ENCODE results near the gene UPB1. TPM values are rescaled to one million over a fixed set of nuclear protein-coding genes. Genes with fewer than 3 reads are reported as not detected.

Gene UPB1
- total RNA-seq, 1 donor from 2014 or later = 0.83 TPM

DNA sequence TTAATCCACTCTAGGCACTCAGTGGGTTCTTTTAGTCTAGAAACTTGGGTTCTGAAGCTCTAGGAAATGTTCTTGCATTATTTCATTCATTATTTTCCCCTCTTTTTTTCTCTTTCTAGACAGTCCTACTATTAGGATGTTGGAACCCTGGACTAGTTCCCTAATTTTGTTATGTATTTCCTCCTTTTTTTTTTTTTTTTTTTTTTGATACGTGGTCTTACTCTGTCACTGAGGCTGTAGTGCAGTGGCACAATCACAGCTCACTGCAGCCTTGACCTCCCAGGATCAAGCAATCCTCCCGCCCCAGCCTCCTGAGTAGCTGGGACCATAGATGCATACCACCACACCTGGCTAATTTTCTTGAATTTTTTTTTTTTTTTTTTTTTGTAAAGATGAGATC is 9.4 kb downstream of the UPB1 start:
- DNase-seq (ENCODE audit: low spot score) = no peak

GRCh38 chr22:24504956-24505736 is 10.0 kb downstream of the UPB1 start:
- DNase-seq (ENCODE audit: low spot score) = no peak

DNA sequence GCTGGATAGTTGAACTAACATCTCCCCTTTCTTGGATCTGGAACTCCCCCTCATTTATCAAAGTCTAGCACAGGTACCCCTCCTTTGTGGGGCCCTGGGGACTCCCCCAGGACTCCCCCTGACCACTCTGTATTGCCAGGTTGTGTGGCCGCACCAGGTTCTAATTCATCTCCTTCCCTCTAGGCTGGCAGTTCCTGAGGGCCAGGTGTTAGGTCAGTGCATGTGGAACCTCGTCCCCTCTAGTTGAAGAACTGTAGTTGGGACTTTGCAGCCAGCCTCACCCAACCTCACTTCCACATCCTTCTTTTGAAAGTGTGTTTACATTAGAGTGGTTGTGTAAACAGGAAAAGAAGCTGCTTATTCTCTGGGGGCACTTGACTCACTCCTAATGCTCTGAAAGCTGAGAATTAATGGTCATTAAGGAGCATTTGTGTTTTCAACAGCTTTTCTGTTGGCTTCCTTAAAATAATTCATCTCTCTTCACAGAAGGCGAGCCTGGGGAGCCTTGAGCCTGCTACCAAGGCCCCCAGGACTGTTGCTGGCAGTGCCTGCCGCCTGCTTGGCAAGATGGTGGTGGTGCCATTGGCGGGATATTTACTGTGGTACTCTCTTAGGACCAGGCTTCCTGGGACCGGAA is 11.8 kb downstream of the UPB1 start:
- DNase-seq (ENCODE audit: low spot score) = no peak

DNA sequence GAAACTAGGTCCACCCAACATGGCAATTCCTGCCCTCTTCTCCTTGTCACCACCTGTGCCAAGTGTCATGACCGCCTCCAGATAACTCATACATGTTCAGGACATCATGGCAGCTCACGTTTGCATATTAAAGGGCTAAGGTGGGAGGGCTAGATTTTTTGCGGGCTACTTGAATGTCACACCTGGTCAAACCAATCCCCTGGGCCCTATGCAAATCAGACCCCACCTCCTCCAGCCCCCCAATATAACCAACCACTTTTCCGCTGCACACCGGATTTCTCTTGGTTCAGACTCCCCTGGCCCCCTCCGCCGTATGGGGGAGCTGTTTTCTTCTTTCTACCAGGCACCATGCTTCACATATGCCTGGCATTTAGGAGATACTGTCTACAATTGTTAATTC is 12.6 kb downstream of the UPB1 start:
- no peak for DNase-seq (ENCODE audit: low spot score)

DNA sequence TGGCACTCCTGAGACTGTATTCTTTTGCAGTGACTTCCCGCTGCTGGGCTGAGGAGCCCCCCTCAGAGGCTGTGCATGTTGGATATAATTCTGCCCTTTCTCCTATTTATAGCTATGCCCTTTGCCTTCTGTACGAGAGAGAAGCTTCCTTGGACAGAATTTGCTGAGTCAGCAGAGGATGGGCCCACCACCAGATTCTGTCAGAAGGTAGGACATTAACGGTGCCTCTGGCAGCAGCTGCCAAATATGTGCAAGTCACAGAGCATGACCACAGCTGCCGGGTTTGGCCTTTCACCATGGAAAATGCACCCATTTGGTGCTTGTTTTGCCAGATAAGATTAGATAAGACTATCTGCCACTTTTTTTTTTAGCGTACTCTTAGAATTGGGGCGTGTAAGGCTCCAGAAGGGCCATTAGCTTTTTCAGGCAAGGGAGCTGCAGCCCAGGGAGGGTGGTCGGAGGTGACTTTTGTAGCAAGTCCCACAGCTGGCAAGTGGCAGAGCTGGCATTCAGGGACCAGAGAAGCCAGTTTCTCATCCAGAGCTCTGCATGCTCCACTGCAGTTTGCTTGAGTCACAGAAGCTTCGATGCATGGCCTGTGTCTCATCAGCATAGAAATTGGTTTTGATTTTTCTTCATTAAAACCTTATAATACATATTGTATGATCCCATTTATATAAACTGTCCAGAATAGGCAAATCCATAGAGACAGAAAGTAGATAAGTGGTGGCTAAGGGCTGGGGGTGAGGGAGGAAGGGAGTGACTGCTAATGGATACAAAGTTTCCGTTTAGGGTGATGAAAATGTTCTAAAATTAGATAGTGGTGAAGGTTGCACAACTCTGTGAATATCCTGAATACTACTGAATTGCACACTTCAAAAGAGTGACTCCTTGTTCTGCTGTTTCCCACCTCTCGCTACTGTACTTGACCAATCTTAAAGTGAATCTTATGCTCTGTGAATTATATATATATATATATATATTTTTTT is 15.8 kb downstream of the UPB1 start:
- DNase-seq (ENCODE audit: low spot score) = no peak

GRCh38 chr22:24512043-24512442 is 16.9 kb downstream of the UPB1 start:
- DNase-seq (ENCODE audit: low spot score) = no peak

GRCh38 chr22:24513378-24514240 is 18.5 kb downstream of the UPB1 start:
- DNase-seq (ENCODE audit: low spot score) = no peak

DNA sequence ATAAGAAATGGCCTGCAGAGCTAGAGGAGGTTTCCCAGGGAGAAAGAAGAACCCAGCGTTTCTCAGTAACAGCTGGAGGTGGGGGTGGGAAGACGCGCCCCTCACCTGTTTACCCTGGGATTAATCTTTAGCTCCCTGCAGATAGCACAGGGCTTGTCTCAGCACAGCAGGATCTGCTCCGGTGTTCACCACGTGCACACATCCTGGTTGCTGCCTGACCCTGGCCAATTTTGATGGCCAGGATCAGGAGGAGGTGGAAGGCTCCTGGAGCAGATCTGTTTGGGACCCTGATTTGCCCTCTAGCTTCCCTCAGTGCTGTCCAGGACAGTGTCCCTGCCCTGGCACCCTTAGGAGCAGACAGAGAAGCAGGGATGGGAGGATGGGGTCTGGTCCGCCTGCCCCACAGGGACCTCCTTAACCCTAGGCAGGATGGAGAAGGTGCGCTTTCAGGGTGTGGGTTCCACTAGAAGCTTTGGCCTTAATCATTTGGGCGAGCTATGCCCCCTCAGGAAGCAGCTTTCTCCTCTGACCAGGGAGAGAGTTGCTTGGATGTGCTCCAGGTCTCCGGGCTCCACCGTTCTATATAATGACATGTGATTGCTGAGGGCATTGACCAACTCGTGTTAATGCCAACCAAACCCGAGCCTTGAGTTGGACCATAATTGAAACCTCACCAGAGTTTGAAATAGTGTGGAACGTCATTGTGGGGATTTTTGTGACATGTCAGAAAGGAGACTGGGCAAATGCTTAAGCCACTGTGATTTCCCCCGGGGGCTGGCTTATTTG is 19.3 kb downstream of the UPB1 start:
- peak; percentile 74 for DNase-seq (ENCODE audit: low spot score)

GRCh38 chr22:24515027-24515338 is 19.9 kb downstream of the UPB1 start:
- no peak for DNase-seq (ENCODE audit: low spot score)

DNA sequence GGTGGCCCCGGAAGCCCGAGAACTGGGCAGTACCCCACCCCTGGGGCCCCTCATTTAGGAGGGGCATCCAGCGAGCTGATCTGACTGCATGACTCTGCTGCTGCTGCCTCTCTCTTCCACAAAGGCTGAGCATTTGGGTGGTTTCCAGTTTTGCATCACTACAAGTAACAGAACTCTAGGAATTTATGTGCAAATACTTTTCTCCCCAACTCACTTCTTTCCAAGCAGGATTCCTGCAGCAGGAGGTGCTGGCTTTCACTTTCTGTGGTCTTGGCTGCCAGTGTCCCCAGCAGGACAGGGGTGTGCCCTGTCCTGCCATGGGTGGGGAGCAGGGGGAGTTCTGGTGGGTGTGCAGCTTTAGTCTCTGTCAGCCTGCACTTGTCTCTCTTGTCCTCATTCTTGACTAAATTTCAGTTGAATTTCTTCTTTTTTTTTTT is 21.2 kb downstream of the UPB1 start:
- DNase-seq (ENCODE audit: low spot score) = no peak

GRCh38 chr22:24517446-24517845 is 22.3 kb downstream of the UPB1 start:
- DNase-seq (ENCODE audit: low spot score) = no peak

DNA sequence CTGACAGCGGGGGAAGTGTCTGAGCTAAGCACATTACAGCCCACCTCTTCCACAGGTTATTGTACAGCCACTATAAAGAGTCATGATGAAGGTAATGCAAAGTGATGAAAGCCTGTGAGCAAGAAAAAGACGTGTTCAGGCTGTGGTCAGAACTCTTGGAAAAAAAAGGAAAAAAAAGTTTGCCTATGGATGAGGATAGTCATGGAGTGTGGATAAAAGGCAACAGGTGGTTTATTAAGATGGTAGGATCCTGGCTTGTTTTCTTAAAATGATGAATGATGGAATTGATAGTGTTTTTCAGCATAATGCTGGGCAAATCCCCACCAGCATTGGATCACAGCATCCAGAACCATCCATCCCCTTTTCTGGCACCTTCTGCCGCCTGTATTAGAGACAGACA is 23.1 kb downstream of the UPB1 start:
- no peak for DNase-seq (ENCODE audit: low spot score)

- no peak for DNase-seq (ENCODE audit: low spot score)
Observed at GRCh38 chr22:24518771-24519485, 23.8 kb downstream of the UPB1 start.

GRCh38 chr22:24519496-24519895 is 24.4 kb downstream of the UPB1 start:
- no peak for DNase-seq (ENCODE audit: low spot score)

- peak; percentile 53 for DNase-seq (ENCODE audit: low spot score)
Observed at GRCh38 chr22:24521791-24522245, 26.7 kb downstream of the UPB1 start.

DNA sequence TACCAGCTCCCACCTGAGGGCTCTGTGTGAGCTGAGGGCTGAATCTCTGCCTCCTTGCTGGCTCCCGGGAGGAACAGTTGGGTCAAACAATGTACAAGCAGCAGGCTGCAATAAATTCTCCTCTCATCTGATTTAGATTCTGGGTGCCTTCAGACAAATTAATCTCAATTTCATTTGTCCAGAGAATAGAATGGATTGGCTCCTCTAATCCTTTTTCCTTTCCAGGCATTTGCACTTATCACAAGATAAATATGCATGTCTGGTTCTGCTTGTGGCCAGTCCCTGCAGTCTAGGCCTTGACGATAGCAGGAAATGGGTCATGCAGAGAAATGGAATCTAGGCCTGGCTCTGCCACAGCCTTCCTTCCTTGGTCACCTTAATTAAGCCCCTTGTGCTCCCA is 28.7 kb downstream of the UPB1 start:
- DNase-seq (ENCODE audit: low spot score) = no peak

DNA sequence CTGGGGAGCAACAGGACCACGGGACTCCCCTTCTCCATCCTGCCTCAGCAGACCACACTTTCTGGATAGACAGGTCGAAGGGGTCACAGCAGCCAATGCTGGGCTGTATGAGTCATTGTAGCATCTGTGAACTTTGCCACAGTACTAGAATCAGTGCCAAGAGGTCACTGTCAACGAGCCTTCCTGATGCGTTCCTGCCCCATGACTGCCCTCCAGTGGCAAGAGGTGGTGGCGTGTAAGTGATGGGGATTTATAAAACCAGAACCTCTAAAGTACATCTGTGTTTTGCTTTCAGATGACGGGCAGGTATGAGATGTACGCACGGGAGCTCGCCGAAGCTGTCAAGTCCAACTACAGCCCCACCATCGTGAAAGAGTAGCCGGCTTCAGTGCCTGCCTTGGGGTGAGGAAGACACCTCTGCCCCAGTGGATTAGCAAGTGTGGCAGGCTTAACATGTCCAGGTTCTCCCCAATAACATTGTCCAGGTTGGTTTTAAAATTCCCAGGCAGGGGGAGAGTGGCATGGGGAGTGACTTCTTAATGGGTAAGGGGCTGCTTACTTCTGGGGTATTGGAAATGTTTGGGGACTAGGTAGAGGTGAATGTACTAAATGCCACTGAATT is 30.4 kb downstream of the UPB1 start:
- DNase-seq (ENCODE audit: low spot score) = peak; percentile 82

- DNase-seq (ENCODE audit: low spot score) = no peak
Observed at GRCh38 chr22:24526191-24526590, 31.1 kb downstream of the UPB1 start.

DNA sequence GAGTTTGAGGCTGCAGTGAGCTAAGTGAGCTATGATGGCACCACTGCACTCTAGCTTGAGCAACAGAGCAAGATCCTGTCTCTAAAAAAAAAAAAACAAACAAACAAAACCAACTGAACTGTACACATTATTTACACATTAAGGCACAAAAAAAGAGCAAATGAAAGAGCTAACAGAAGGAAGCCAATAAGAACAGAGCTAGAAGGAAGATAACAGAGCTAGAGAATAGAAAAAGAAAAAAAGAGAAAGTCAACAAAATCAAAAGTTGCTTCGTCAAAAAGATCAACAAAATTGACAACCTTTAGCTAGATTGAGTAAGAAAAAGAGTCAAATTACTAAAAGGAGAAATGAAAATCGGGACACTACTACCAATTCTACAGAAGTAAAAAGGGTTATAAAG is 34.8 kb downstream of the UPB1 start:
- DNase-seq (ENCODE audit: low spot score) = no peak

Data from mucosa of gallbladder (tissue), 1 donor.